Esophagus squamous epithelium (tissue), 4 donors: Measurements from ENCODE around the gene SKA2.

Experiments used
- POLR2A ChIP-seq, 4 donors: fragments of 450-650 bp; IDR thresholded peaks; one replicate each; pipeline ENCODE4 v1.6.1; 2017; ENCODE audit warnings: antibody characterized with exemption in 4 of 4, mild to moderate bottlenecking in 4 of 4, moderate library complexity in 3 of 4
- TF ChIP-seq, protein P1 (sequence below), 6 experiments: fragments of 450-650 bp in 4 of 6; fragments of 200-600 bp in 2 of 6; sonication (generic) in 2 of 6; IDR thresholded peaks; one replicate each; pipeline ENCODE4 v1.5.1; 2016 to 2019; ENCODE audit warnings: antibody characterized with exemption in 6 of 6, mild to moderate bottlenecking in 4 of 6, moderate library complexity in 4 of 6

GRCh38 chr17:59155439-59156177, 622 bp upstream of the SKA2 start, which contains the start of gene PRR11:
- TF ChIP-seq, protein P1, sequence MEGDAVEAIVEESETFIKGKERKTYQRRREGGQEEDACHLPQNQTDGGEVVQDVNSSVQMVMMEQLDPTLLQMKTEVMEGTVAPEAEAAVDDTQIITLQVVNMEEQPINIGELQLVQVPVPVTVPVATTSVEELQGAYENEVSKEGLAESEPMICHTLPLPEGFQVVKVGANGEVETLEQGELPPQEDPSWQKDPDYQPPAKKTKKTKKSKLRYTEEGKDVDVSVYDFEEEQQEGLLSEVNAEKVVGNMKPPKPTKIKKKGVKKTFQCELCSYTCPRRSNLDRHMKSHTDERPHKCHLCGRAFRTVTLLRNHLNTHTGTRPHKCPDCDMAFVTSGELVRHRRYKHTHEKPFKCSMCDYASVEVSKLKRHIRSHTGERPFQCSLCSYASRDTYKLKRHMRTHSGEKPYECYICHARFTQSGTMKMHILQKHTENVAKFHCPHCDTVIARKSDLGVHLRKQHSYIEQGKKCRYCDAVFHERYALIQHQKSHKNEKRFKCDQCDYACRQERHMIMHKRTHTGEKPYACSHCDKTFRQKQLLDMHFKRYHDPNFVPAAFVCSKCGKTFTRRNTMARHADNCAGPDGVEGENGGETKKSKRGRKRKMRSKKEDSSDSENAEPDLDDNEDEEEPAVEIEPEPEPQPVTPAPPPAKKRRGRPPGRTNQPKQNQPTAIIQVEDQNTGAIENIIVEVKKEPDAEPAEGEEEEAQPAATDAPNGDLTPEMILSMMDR (IDR thresholded peaks at IDR 0.05): no peak
- no peak for TF ChIP-seq POLR2A (IDR thresholded peaks at IDR 0.05)
